Measurements from ENCODE around the gene DYNC1H1. TPM values are rescaled to one million over a fixed set of nuclear protein-coding genes. Genes with fewer than 3 reads are reported as not detected.
"Not testable (repeated sequence)": the region's sequence is repeated elsewhere in the genome, so short reads cannot be mapped to it uniquely, and the experiment has no call there.

DYNC1H1 gene
- total and polyA plus RNA-seq, 10 donors, result 65.9 to 446 (median 351) TPM

DNA sequence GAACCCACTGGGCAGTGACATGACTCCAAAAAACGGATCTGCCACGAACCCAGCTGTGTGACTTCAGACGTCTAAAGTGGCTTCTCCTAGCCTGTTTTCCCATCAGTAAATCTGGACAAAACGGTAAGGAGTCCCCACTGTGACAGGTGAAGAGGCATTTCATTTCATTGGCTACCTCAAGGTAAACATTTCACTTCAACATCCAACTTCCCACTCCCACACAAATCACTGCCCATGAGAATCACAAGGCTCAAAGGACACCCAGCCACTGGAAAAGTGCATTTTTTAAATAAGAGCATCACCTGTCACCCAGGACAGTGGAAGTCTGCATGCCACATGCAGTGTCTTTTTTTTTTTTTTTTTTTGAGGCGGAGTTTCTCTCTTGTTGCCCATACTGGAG is 94.6 kb downstream of the DYNC1H1 start:
- no peak overlapping the region for H3K4me3 ChIP-seq
- H3K9me3 ChIP-seq, result no peaks in the 10 kb centered on the region
- no peak overlapping the region for H3K27ac ChIP-seq
- 59 to 71% (median 68%) methylated on average over 5 of the region's 5 CpGs for WGBS, 5 donors
- peaks cover 0 to 37% (median 15%) of the 10 kb centered on the region in 6 donors for H3K4me1 ChIP-seq
- H3K36me3 ChIP-seq, result peaks cover 0 to 18% (median under 1%) of the 10 kb centered on the region in 6 donors
- TF ChIP-seq, protein P1, sequence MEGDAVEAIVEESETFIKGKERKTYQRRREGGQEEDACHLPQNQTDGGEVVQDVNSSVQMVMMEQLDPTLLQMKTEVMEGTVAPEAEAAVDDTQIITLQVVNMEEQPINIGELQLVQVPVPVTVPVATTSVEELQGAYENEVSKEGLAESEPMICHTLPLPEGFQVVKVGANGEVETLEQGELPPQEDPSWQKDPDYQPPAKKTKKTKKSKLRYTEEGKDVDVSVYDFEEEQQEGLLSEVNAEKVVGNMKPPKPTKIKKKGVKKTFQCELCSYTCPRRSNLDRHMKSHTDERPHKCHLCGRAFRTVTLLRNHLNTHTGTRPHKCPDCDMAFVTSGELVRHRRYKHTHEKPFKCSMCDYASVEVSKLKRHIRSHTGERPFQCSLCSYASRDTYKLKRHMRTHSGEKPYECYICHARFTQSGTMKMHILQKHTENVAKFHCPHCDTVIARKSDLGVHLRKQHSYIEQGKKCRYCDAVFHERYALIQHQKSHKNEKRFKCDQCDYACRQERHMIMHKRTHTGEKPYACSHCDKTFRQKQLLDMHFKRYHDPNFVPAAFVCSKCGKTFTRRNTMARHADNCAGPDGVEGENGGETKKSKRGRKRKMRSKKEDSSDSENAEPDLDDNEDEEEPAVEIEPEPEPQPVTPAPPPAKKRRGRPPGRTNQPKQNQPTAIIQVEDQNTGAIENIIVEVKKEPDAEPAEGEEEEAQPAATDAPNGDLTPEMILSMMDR (IDR thresholded peaks at IDR 0.05 in 8 of 11, conservative IDR thresholded peaks at IDR 0.05 in 3 of 11), result no peak
- no peak for TF ChIP-seq POLR2AphosphoS5 (IDR thresholded peaks at IDR 0.05)
- no peak for TF ChIP-seq POLR2A (IDR thresholded peaks at IDR 0.05)
- H3K27me3 ChIP-seq (replicated peaks in 1 of 7), result no peaks in the 10 kb centered on the region
- DNase-seq, result no peak
- intact Hi-C loops (cut with DNase I; ENCODE audit: low total_unique reads), result no loop called here

DNA sequence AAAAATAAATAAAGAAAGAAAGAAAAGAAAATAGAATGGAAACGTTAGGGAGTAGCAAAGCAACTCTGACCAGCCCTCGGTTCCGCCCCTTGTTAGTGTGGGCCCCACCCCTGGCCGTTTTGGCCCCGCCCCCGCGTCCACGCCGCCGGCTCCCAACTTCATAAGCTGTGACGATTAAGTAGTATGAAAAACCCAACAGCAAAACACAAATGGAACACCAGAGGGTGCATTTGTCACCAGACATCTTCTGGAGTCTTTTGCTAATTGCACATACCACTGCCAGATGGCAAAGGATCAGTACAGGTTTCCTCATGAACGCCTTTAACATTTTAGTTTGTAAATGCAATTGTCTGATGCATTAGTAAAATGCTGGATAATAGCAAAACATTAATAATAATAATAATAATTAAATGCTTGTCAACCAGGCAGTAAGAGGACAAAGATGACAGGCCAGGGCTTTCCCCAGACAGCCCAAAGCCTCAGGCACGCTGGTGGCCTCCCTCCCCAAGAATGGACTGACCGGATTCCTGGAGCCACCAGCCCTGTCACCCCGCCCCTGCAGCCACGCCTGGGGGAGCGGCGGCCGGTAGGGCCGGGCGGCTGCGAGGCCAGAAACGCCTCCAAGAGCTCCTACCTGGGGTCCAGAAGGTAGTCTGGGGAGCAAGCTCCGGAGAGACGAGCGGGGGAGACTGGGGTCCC is 98.9 kb downstream of the DYNC1H1 start:
- WGBS, 5 donors, result 19 to 42% (median 37%) methylated on average over 23 to 26 of the region's 26 CpGs
- peak; percentile 92 for DNase-seq
- H3K36me3 ChIP-seq, result no peaks in the 10 kb centered on the region
- H3K4me1 ChIP-seq, result peaks cover 0 to 23% (median 15%) of the 10 kb centered on the region in 6 donors
- H3K27me3 ChIP-seq (replicated peaks in 1 of 7), result no peaks in the 10 kb centered on the region
- peak overlapping the region in 3 of 8 donors; percentile 2 to 26 (median 20) for H3K27ac ChIP-seq
- H3K4me3 ChIP-seq, result no peak overlapping the region
- intact Hi-C loops (cut with DNase I; ENCODE audit: low total_unique reads), result no loop called here
- TF ChIP-seq POLR2AphosphoS5 (IDR thresholded peaks at IDR 0.05) (peak in 2 of 3 donors; percentile 34 to 44), POLR2A (IDR thresholded peaks at IDR 0.05) (no peak)
- TF ChIP-seq, protein P1 (IDR thresholded peaks at IDR 0.05 in 8 of 11, conservative IDR thresholded peaks at IDR 0.05 in 3 of 11), result peak in 9 of 11 experiments; percentile 16 to 65 (median 56)
- peaks cover 0 to under 1% (median 0%) of the 10 kb centered on the region in 8 donors for H3K9me3 ChIP-seq

DNA sequence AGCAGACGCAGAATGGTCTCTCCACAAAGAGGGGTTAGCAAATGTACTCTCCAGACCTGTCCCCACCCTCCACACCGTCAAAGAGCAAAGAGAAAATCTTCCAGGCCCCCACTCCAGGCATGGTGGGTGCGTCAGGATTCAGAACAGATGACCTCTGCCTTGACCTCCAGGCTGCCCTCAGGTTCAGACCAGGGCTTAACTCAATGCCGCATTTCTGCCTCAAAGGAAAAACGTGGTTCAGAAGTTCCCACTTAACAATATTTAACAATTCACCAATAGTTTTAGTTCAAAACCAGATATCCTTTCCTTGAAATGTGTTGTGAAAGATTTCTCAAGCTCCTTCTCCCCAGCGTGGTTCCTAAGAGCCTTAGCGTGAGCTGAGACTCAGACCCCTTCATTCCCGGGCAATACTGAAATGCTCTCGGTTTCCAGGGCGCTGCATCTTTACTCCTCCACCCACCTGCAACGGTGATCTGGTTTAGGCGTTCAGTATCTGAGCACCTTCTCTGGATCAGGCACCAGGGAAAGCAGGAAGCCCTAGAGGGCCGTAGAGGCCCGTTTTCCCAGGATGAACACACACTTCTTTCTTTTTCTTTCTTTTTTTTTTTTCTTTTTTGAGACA is 99.5 kb downstream of the DYNC1H1 start:
- H3K27me3 ChIP-seq (replicated peaks in 1 of 7), result no peaks in the 10 kb centered on the region
- H3K4me3 ChIP-seq, result no peak overlapping the region
- H3K9me3 ChIP-seq, result peaks cover 0 to 2% (median 0%) of the 10 kb centered on the region in 8 donors
- no peaks in the 10 kb centered on the region for H3K36me3 ChIP-seq
- WGBS, 5 donors, result 77 to 85% (median 81%) methylated on average over 14 of the region's 14 CpGs
- DNase-seq, result peak; percentile 33
- H3K27ac ChIP-seq, result peak overlapping the region in 2 of 8 donors; percentile 2 to 20
- TF ChIP-seq, protein P1 (IDR thresholded peaks at IDR 0.05 in 8 of 11, conservative IDR thresholded peaks at IDR 0.05 in 3 of 11), result no peak
- no peak for TF ChIP-seq POLR2A (IDR thresholded peaks at IDR 0.05)
- no peak for TF ChIP-seq POLR2AphosphoS5 (IDR thresholded peaks at IDR 0.05)
- H3K4me1 ChIP-seq, result peaks cover 0 to 22% (median 15%) of the 10 kb centered on the region in 6 donors
- intact Hi-C loops (cut with DNase I; ENCODE audit: low total_unique reads), result no loop called here

DNA sequence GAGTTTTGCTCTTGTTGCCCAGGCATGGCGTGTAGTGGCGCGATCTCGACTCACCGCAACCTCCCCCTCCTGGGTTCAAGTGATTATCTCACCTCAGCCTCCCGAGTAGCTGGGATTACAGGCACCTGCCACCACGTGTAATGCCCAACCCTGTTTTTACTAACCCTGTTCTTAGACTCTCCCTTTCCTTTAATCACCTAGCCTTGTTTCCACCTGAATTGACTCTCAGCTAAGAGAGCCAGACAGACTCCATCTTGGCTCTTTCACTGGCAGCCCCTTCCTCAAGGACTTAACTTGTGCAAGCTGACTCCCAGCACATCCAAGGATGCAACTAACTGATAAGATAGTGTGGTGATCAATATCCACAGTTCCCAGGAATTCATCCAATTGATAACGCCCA is 100.2 kb downstream of the DYNC1H1 start:
- DNase-seq, result peak; percentile 42
- H3K36me3 ChIP-seq; H3K27ac ChIP-seq; intact Hi-C loops (cut with DNase I; ENCODE audit: low total_unique reads); H3K27me3 ChIP-seq (replicated peaks in 1 of 7); H3K9me3 ChIP-seq; H3K4me3 ChIP-seq: not testable (repeated sequence)
- WGBS, 5 donors, result 87 to 93% (median 89%) methylated on average over 8 of the region's 8 CpGs
- peaks cover 0 to 22% (median 15%) of the 10 kb centered on the region in 6 donors for H3K4me1 ChIP-seq

All from spleen (tissue), 11 donors.